Measurements from ENCODE around the gene PTPN23.

- TF ChIP-seq, protein P1, sequence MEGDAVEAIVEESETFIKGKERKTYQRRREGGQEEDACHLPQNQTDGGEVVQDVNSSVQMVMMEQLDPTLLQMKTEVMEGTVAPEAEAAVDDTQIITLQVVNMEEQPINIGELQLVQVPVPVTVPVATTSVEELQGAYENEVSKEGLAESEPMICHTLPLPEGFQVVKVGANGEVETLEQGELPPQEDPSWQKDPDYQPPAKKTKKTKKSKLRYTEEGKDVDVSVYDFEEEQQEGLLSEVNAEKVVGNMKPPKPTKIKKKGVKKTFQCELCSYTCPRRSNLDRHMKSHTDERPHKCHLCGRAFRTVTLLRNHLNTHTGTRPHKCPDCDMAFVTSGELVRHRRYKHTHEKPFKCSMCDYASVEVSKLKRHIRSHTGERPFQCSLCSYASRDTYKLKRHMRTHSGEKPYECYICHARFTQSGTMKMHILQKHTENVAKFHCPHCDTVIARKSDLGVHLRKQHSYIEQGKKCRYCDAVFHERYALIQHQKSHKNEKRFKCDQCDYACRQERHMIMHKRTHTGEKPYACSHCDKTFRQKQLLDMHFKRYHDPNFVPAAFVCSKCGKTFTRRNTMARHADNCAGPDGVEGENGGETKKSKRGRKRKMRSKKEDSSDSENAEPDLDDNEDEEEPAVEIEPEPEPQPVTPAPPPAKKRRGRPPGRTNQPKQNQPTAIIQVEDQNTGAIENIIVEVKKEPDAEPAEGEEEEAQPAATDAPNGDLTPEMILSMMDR (conservative IDR thresholded peaks at IDR 0.05; ENCODE audit: low read length) = no peak
- TF ChIP-seq EZH2phosphoT487 (IDR thresholded peaks at IDR 0.05; ENCODE audit: borderline replicate concordance) = no peak
Measured at GRCh38 chr3:47430606-47431005, 49.8 kb downstream of the PTPN23 start.
